K562 (cell line): ENCODE results near the gene RALGPS1. TPM values are rescaled to one million over a fixed set of nuclear protein-coding genes. Genes with fewer than 3 reads are reported as not detected.

Experiments
- ATAC-seq: fragments of 200-7000 bp; cut with Tn5 transposase; 3 replicates; pipeline ENCODE4 v1.9.1; 2020; ENCODE audit warnings: moderate library complexity
- BruUV-seq: library from RNA; stranded (reverse); fragments of 400-500 nt; replicated peaks from 2 replicates; lab custom pipeline; 2021; lab: Mats Ljungman, UMichigan
- CTCF ChIA-PET: fragments of 300-600 bp; formaldehyde crosslinking; extraction: SDS; loops from one replicate; lab custom pipeline; 2021; ENCODE audit warnings: low intra/inter-chr PET ratio; lab: Yijun Ruan, JAX
- POLR2A ChIA-PET: fragments of 300-600, 350-650 bp; sonication (Branson Sonifier 250); formaldehyde crosslinking; extraction: SDS; loops from one replicate; lab custom pipeline; 2021; ENCODE audit warnings: antibody characterized with exemption, inconsistent platforms; lab: Yijun Ruan, JAX
- DNase-seq, 4 experiments: peaks; one replicate each; pipeline versions ENCODE4 v3.0.0 to v3.0.0-alpha.2; 2011 to 2018; ENCODE audit warnings: low spot score in 3 of 4, mixed read lengths in 3 of 4; ENCODE audit errors: extremely low read depth in 1 of 4
- FAIRE-seq: peaks from 2 replicates; lab custom pipeline; 2011; peaks lifted over from hg19 to GRCh38; lab: Jason Lieb, UNC
- H2AFZ ChIP-seq: 2 replicates; pipeline ENCODE4 v1.6.0; 2011; ENCODE audit warnings: low read depth, low read length, control low read depth, inconsistent platforms
- H3K27ac ChIP-seq: fragments of 200-600 bp; 3 replicates; pipeline ENCODE4 v1.8.0; 2011; ENCODE audit warnings: low read depth, mild to moderate bottlenecking, control low read depth, inconsistent platforms, low read length, moderate library complexity, mixed read lengths; ENCODE audit errors: extremely low read depth
- H3K27me3 ChIP-seq, 2 experiments: fragments of 300-600 bp in 1 of 2; 2 replicates in 1 of 2; 3 replicates in 1 of 2; pipeline versions ENCODE4 v1.6.0 to v1.8.0; 2011; ENCODE audit warnings: inconsistent platforms in 2 of 2, low read length in 2 of 2, mild to moderate bottlenecking in 1 of 2, mixed read lengths in 1 of 2, moderate library complexity in 1 of 2; ENCODE audit not compliant: control insufficient read depth in 2 of 2, insufficient read depth in 2 of 2
- H3K36me3 ChIP-seq: fragments of 300-600 bp; 3 replicates; pipeline ENCODE4 v1.8.0; 2011; ENCODE audit warnings: mild to moderate bottlenecking, low read length, inconsistent platforms; ENCODE audit not compliant: control insufficient read depth, insufficient read depth
- H3K4me1 ChIP-seq, 2 experiments: fragments of 200-600 bp in 1 of 2; replicated peaks in 1 of 2; 2 replicates in 1 of 2; 3 replicates in 1 of 2; pipeline versions ENCODE4 v1.5.1 to v1.8.0; 2011; ENCODE audit warnings: inconsistent platforms in 2 of 2, low read length in 2 of 2, mild to moderate bottlenecking in 1 of 2, mixed read lengths in 1 of 2, moderate library complexity in 1 of 2; ENCODE audit not compliant: control insufficient read depth in 2 of 2, insufficient read depth in 2 of 2
- H3K4me2 ChIP-seq: 2 replicates; pipeline ENCODE4 v1.6.1; 2011; ENCODE audit warnings: low read length, control low read depth, inconsistent platforms, mixed read lengths; ENCODE audit not compliant: insufficient read depth
- H3K4me3 ChIP-seq: fragments of 200-600 bp; sonication (generic), shearing (Covaris generic); 2 replicates; pipeline ENCODE4 v1.5.1; 2016; ENCODE audit warnings: control low read depth, inconsistent platforms
- H3K79me2 ChIP-seq: fragments of 200-600 bp; 3 replicates; pipeline ENCODE4 v1.8.0; 2011; ENCODE audit warnings: low read length, inconsistent platforms; ENCODE audit not compliant: control insufficient read depth, insufficient read depth
- H3K9ac ChIP-seq, 2 experiments: 2 replicates each; pipeline versions ENCODE4 v1.6.0 to v1.6.1; 2011; ENCODE audit warnings: low read depth in 2 of 2, low read length in 2 of 2, control low read depth in 1 of 2, inconsistent platforms in 1 of 2, mild to moderate bottlenecking in 1 of 2, mixed read lengths in 1 of 2; ENCODE audit not compliant: insufficient read depth in 1 of 2
- H3K9me1 ChIP-seq: one replicate; pipeline ENCODE4 v1.6.0; 2011; ENCODE audit warnings: inconsistent platforms, mild to moderate bottlenecking, low read length, moderate library complexity; ENCODE audit not compliant: control insufficient read depth, insufficient read depth
- H3K9me3 ChIP-seq: replicated peaks from 2 replicates; pipeline ENCODE4 v1.5.1; 2011; ENCODE audit warnings: low read depth, low read length, inconsistent platforms; ENCODE audit not compliant: control insufficient read depth, insufficient read depth
- H4K20me1 ChIP-seq: replicated peaks from 2 replicates; pipeline ENCODE4 v1.6.1; 2011; ENCODE audit warnings: low read length, inconsistent platforms, mixed read lengths; ENCODE audit not compliant: control insufficient read depth, insufficient read depth
- CHD4 ChIP-seq: fragments of 200-600 bp; sonication (generic); IDR thresholded peaks from 3 replicates; pipeline ENCODE4 v1.6.1; 2012; ENCODE audit warnings: low read depth, mild to moderate bottlenecking, mixed read lengths, low read length, inconsistent platforms; ENCODE audit not compliant: insufficient read depth, insufficient replicate concordance, poor library complexity, severe bottlenecking
- HIVEP1 ChIP-seq: fragments of 250-450 bp; sonication (Bioruptor Pico); IDR thresholded peaks from 2 replicates; pipeline ENCODE4 v1.4.0; 2020; ENCODE audit warnings: mild to moderate bottlenecking
- MXD1 ChIP-seq: fragments of 250-450 bp; sonication (Bioruptor Pico); IDR thresholded peaks from 2 replicates; pipeline ENCODE4 v1.8.0; 2021; ENCODE audit warnings: borderline replicate concordance, mild to moderate bottlenecking, moderate library complexity; ENCODE audit not compliant: poor library complexity, severe bottlenecking
- RBM17 ChIP-seq: fragments of 200-400 bp; formaldehyde crosslinking; IDR thresholded peaks from 2 replicates; pipeline ENCODE4 v1.6.1; 2017; ENCODE audit warnings: low read depth, mild to moderate bottlenecking, low read length, borderline replicate concordance
- SMARCA5 ChIP-seq: fragments of 450-650 bp; IDR thresholded peaks from 2 replicates; pipeline ENCODE4 v1.6.1; 2016
- ZBED1 ChIP-seq: IDR thresholded peaks from 2 replicates; pipeline ENCODE4 v1.6.1; 2014
- ZBTB1 ChIP-seq: sonication (generic); formaldehyde crosslinking; IDR thresholded peaks from 2 replicates; pipeline ENCODE4 v1.8.1; 2023; ENCODE audit warnings: missing genetic modification reagents, low read depth, mild to moderate bottlenecking, borderline replicate concordance
- ZNF140 ChIP-seq: fragments of 250-450 bp; sonication (Bioruptor Pico); IDR thresholded peaks from 2 replicates; pipeline ENCODE4 v1.8.0; 2021; ENCODE audit warnings: moderate library complexity, mild to moderate bottlenecking, inconsistent platforms
- ZNF175 ChIP-seq: fragments of 200-800 bp; sonication (Bioruptor generic); IDR thresholded peaks from 2 replicates; pipeline ENCODE4 v1.6.1; 2016; ENCODE audit warnings: low read depth, mild to moderate bottlenecking, missing genetic modification characterization, missing compliant biosample characterization
- ZNF282 ChIP-seq: sonication (generic); formaldehyde crosslinking; IDR thresholded peaks from 2 replicates; pipeline ENCODE4 v1.8.1; 2023; ENCODE audit warnings: missing genetic modification reagents
- ZNF347 ChIP-seq: fragments of 450-650 bp; formaldehyde crosslinking; IDR thresholded peaks from 2 replicates; pipeline ENCODE4 v1.4.0; 2020; ENCODE audit warnings: low read depth, mild to moderate bottlenecking, moderate library complexity
- WGBS: fragments of 100-300 bp; shearing (Covaris generic); methylation state at CpG from one replicate; pipeline ENCODE4 v1.1.6; 2016; ENCODE audit warnings: low coverage, mixed read lengths; ENCODE audit not compliant: insufficient coverage; ENCODE audit errors: missing lambda C conversion rate; 5-methylcytosine and 5-hydroxymethylcytosine counted together
- in situ Hi-C: fragments of 300-500 bp; cut with MboI; formaldehyde crosslinking; loops from 4 replicates; pipeline ENCODE4 v1.15.0; 2018; ENCODE audit warnings: inconsistent platforms, mixed read lengths
- intact Hi-C: fragments of 100-400 bp; cut with micrococcal nuclease; formaldehyde crosslinking; loops from 2 replicates; pipeline ENCODE4 v1.14.2; 2022
- polyA plus RNA-seq, 8 experiments: library from polyadenylated mRNA; depleted of rRNA in 4 of 8; stranded (reverse) in 5 of 8; unstranded in 3 of 8; fragments of >200 nt; fragmentation: Nextera tagmentation in 2 of 8; fragmentation: Illumina TruSeq in 1 of 8; extraction: Ambion mirVana in 2 of 8; extraction: Trizol in 1 of 8; gene quantifications; 2 replicates each; pipeline versions ENCODE4 v1.2.1 to v1.2.3, GENCODE V29; 2011 to 2014; ENCODE audit warnings: inconsistent platforms in 1 of 8, missing spikeins in 1 of 8
- total RNA-seq, 7 experiments: library from RNA; depleted of rRNA in 6 of 7; stranded (reverse); fragments of >200 nt in 6 of 7; fragmentation: Illumina TruSeq in 2 of 7; extraction: Trizol in 2 of 7; gene quantifications; 2 replicates each; pipeline versions ENCODE4 v1.2.1 to v1.2.3, GENCODE V29; 2011 to 2021; ENCODE audit warnings: low replicate concordance in 1 of 7
- TF ChIP-seq, protein P1 (sequence below): sonication (generic); formaldehyde crosslinking; IDR thresholded peaks from 2 replicates; pipeline ENCODE4 v1.8.1; 2023; ENCODE audit warnings: mild to moderate bottlenecking, missing genetic modification reagents

The RALGPS1 gene
- total and polyA plus RNA-seq, 9 of the 15 experiments (the other 6 are each of a cell fraction or from before 2014, with no cell fraction given) = 0.04 to 2.6 (median 1.5) TPM

DNA sequence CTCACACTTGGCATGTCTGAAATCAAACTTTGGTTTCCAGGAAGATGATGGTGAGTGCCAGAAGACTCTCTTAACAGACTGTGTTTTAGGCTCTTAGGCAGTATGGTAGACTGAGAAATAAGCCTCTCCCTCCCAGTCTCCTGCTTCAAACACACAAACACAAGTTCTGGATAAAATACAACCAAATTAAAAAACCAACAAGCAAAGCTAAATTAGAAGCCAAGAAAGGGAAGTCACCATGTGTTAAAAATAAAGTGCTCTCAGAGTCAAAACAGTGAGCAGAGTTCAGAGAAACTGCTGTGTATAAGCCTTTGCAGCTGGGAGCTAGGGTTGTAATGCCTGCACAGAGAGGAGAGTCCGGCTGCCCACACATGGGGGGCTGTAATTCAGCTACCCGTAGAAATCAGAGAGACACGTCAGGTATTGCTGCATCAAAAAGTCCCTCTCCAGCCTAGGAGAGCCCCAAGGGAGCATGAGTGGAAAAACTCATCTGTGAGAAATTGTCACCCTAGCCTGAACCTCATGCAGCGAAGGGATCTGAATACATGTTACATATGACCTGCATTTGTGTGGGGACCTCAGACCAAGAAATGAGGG lies 145.3 kb downstream of the RALGPS1 start:
- no peak for FAIRE-seq
- no peak for TF ChIP-seq RBM17
- TF ChIP-seq, protein P1, sequence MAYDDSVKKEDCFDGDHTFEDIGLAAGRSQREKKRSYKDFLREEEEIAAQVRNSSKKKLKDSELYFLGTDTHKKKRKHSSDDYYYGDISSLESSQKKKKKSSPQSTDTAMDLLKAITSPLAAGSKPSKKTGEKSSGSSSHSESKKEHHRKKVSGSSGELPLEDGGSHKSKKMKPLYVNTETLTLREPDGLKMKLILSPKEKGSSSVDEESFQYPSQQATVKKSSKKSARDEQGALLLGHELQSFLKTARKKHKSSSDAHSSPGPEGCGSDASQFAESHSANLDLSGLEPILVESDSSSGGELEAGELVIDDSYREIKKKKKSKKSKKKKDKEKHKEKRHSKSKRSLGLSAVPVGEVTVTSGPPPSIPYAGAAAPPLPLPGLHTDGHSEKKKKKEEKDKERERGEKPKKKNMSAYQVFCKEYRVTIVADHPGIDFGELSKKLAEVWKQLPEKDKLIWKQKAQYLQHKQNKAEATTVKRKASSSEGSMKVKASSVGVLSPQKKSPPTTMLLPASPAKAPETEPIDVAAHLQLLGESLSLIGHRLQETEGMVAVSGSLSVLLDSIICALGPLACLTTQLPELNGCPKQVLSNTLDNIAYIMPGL (CRISPR knock-in tag) = no peak
- no peaks in the 10 kb centered on the region for H3K9me1 ChIP-seq
- H4K20me1 ChIP-seq = no peaks in the 10 kb centered on the region; the same call in 1 of the 2 replicates
- no peak for DNase-seq
- no peak overlapping the region for H3K9ac ChIP-seq
- no peak for ATAC-seq
- no peak overlapping the region for H3K27ac ChIP-seq
- no peak overlapping the region for H2AFZ ChIP-seq
- in situ Hi-C loops = no loop called here
- H3K4me2 ChIP-seq = no peak overlapping the region
- no peaks in the 10 kb centered on the region for H3K79me2 ChIP-seq
- POLR2A ChIA-PET = interaction anchor here (0.7 kb wide), 1 partner anchor 24 kb away, joined by 4 read pairs; no protein-coding TSS in a partner anchor
- H3K36me3 ChIP-seq = no peaks in the 10 kb centered on the region
- H3K4me1 ChIP-seq = no peaks in the 10 kb centered on the region
- CTCF ChIA-PET = no interaction called here
- no TSS peak for BruUV-seq
- no peaks in the 10 kb centered on the region for H3K9me3 ChIP-seq
- H3K4me3 ChIP-seq = no peak overlapping the region
- 5% methylated on average over 4 of the region's 4 CpGs for WGBS
- no peaks in the 10 kb centered on the region; a peak in 1 of 5 replicates for H3K27me3 ChIP-seq
- intact Hi-C loops = no loop called here

DNA sequence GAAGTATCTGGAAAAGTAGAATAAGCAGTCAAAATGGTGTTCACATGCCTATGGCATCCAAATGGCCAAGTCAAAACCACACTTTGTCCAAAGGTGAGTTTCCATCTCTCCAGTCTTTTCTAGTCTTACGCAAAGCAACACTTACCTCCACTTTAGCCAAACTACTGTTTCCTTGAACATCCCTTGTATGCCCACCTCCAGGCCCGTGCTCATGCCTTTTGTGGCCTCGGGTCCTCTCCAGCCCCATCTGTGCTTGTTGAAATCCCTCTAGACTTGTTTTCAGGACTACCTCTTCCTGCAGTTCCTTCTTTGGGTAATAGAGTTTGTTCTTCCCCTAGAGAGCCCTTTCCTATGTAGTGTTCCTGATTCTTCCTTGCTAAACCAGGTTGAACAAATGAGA lies 146.8 kb downstream of the RALGPS1 start:
- H3K4me3 ChIP-seq = no peak overlapping the region
- intact Hi-C loops = no loop called here
- BruUV-seq = no TSS peak
- H3K4me2 ChIP-seq = no peak overlapping the region
- peaks cover 4 to 7% of the 10 kb centered on the region in 2 experiments; a peak in 3 of 5 replicates for H3K27me3 ChIP-seq
- no peak for DNase-seq
- H3K9me1 ChIP-seq = no peaks in the 10 kb centered on the region
- H3K79me2 ChIP-seq = no peaks in the 10 kb centered on the region
- CTCF ChIA-PET = no interaction called here
- H4K20me1 ChIP-seq = no peaks in the 10 kb centered on the region; the same call in 1 of the 2 replicates
- H3K9ac ChIP-seq = no peak overlapping the region
- in situ Hi-C loops = no loop called here
- 23% methylated on average over 3 of the region's 3 CpGs for WGBS
- H3K36me3 ChIP-seq = no peaks in the 10 kb centered on the region
- no peaks in the 10 kb centered on the region for H3K9me3 ChIP-seq
- POLR2A ChIA-PET = no interaction called here
- TF ChIP-seq ZNF175 (CRISPR knock-in tag) (no peak), SMARCA5 (no peak), HIVEP1 (CRISPR knock-in tag) (no peak), ZNF347 (CRISPR knock-in tag) (no peak), ZNF282 (no peak), ZNF140 (CRISPR knock-in tag) (no peak), ZBTB1 (CRISPR knock-in tag) (no peak), CHD4 (no peak), MXD1 (CRISPR knock-in tag) (no peak), ZBED1 (no peak)
- ATAC-seq = no peak
- H2AFZ ChIP-seq = no peak overlapping the region
- H3K27ac ChIP-seq = no peak overlapping the region
- no peaks in the 10 kb centered on the region for H3K4me1 ChIP-seq
- FAIRE-seq = no peak
